H1 (cell line): ENCODE data around the gene BAZ2A. TPM values are rescaled to one million over a fixed set of nuclear protein-coding genes. Genes with fewer than 3 reads are reported as not detected.
A peak's percentile ranks its signal among the peaks of the same experiment; 100 is the strongest.

ENCODE experiments used
- BACH1 ChIP-seq: IDR thresholded peaks from 2 replicates; pipeline ENCODE4 v1.6.1; 2012; ENCODE audit warnings: low read length, improper control_type of control experiment
- BCL11A ChIP-seq, 2 experiments: IDR thresholded peaks; one replicate each; pipeline ENCODE4 v1.6.1; 2011; ENCODE audit warnings: low read depth in 2 of 2, low read length in 2 of 2, mild to moderate bottlenecking in 2 of 2
- BRCA1 ChIP-seq: IDR thresholded peaks from 2 replicates; pipeline ENCODE4 v1.6.1; 2012; ENCODE audit warnings: low read depth, low read length, improper control_type of control experiment
- CBX8 ChIP-seq: fragments of 300-800, 300-1000 bp; sonication (generic); IDR thresholded peaks from 2 replicates; pipeline ENCODE4 v1.7.1; 2016; ENCODE audit warnings: low read depth, low read length, borderline replicate concordance
- CEBPB ChIP-seq: IDR thresholded peaks from 2 replicates; pipeline ENCODE4 v1.6.1; 2012; ENCODE audit warnings: low read depth, low read length
- CTBP2 ChIP-seq: IDR thresholded peaks from 2 replicates; pipeline ENCODE4 v1.7.0; 2011; ENCODE audit warnings: borderline replicate concordance, mild to moderate bottlenecking, moderate library complexity, mixed read lengths, low read length; ENCODE audit not compliant: insufficient read depth, insufficient read length
- EGR1 ChIP-seq: IDR thresholded peaks from 2 replicates; pipeline ENCODE4 v1.6.1; 2011; ENCODE audit warnings: low read depth, low read length, borderline replicate concordance
- EP300 ChIP-seq, 2 experiments: IDR thresholded peaks; 1 replicate in 1 of 2; 2 replicates in 1 of 2; pipeline ENCODE4 v1.6.1; 2011 to 2012; ENCODE audit warnings: low read depth in 2 of 2, low read length in 2 of 2, mild to moderate bottlenecking in 2 of 2, borderline replicate concordance in 1 of 2, inconsistent platforms in 1 of 2, moderate library complexity in 1 of 2
- EZH2 ChIP-seq: fragments of 200-600 bp; sonication (generic); IDR thresholded peaks from 2 replicates; pipeline ENCODE4 v1.7.1; 2012; ENCODE audit warnings: low read depth, mild to moderate bottlenecking, moderate library complexity, low read length, inconsistent platforms; ENCODE audit not compliant: severe bottlenecking
- GABPA ChIP-seq: IDR thresholded peaks from 2 replicates; pipeline ENCODE4 v1.6.1; 2011; ENCODE audit warnings: mild to moderate bottlenecking, low read length, moderate library complexity, borderline replicate concordance; ENCODE audit not compliant: insufficient read depth
- GTF2F1 ChIP-seq: IDR thresholded peaks from 2 replicates; pipeline ENCODE4 v1.6.1; 2012; ENCODE audit warnings: low read depth, low read length, improper control_type of control experiment, borderline replicate concordance
- HDAC2 ChIP-seq, 2 experiments: fragments of 300-600 bp in 1 of 2; sonication (generic) in 1 of 2; IDR thresholded peaks; 2 replicates each; pipeline ENCODE4 v1.6.1; 2011 to 2012; ENCODE audit warnings: low read depth in 2 of 2, low read length in 2 of 2, mild to moderate bottlenecking in 2 of 2, moderate library complexity in 2 of 2, borderline replicate concordance in 1 of 2, inconsistent platforms in 1 of 2
- KDM5A ChIP-seq: fragments of 200-600 bp; IDR thresholded peaks from 2 replicates; pipeline ENCODE4 v1.7.1; 2012; ENCODE audit warnings: mild to moderate bottlenecking, low read length, inconsistent platforms, mixed read lengths
- MAFK ChIP-seq: IDR thresholded peaks from 2 replicates; pipeline ENCODE4 v1.6.1; 2012; ENCODE audit warnings: low read depth, mild to moderate bottlenecking, improper control_type of control experiment, low read length
- NANOG ChIP-seq: IDR thresholded peaks from 2 replicates; pipeline ENCODE4 v1.6.1; 2011; ENCODE audit warnings: low read length, low read depth, mild to moderate bottlenecking, inconsistent platforms; ENCODE audit not compliant: insufficient read depth, poor library complexity, severe bottlenecking
- PHF8 ChIP-seq: fragments of 200-600 bp; sonication (generic); conservative IDR thresholded peaks from 2 replicates; pipeline ENCODE4 v1.7.1; 2012; ENCODE audit warnings: low read depth, mild to moderate bottlenecking, inconsistent platforms, low read length, moderate library complexity
- POLR2AphosphoS5 ChIP-seq: IDR thresholded peaks from 2 replicates; pipeline ENCODE4 v1.6.1; 2011; ENCODE audit warnings: low read depth, low read length
- POU5F1 ChIP-seq: IDR thresholded peaks from 2 replicates; pipeline ENCODE4 v1.6.1; 2011; ENCODE audit warnings: low read depth, mild to moderate bottlenecking, low read length, moderate library complexity
- RFX5 ChIP-seq: IDR thresholded peaks from 2 replicates; pipeline ENCODE4 v1.6.1; 2011; ENCODE audit warnings: low read depth, low read length, improper control_type of control experiment, borderline replicate concordance
- RNF2 ChIP-seq: fragments of 200-900, 300-1000 bp; sonication (generic); IDR thresholded peaks from 2 replicates; pipeline ENCODE4 v1.7.1; 2016; ENCODE audit warnings: borderline replicate concordance, low read depth, mild to moderate bottlenecking, antibody characterized with exemption, low read length; ENCODE audit not compliant: poor library complexity, severe bottlenecking; ENCODE audit errors: missing control alignments
- SAP30 ChIP-seq: fragments of 300-600 bp; sonication (generic); IDR thresholded peaks from 2 replicates; pipeline ENCODE4 v1.7.1; 2012; ENCODE audit warnings: low read length, moderate library complexity, mild to moderate bottlenecking, inconsistent platforms; ENCODE audit not compliant: insufficient read depth, insufficient replicate concordance
- SIRT6 ChIP-seq: IDR thresholded peaks from one replicate; pipeline ENCODE4 v1.7.1; 2012; ENCODE audit warnings: low read length, inconsistent platforms
- SP1 ChIP-seq: IDR thresholded peaks from 2 replicates; pipeline ENCODE4 v1.6.1; 2011; ENCODE audit warnings: low read depth, low read length
- TEAD4 ChIP-seq: IDR thresholded peaks from 2 replicates; pipeline ENCODE4 v1.6.1; 2012; ENCODE audit warnings: low read depth, low read length, inconsistent platforms, mixed read lengths
- polyA plus RNA-seq, 7 experiments: library from polyadenylated mRNA; depleted of rRNA in 3 of 7; stranded (reverse) in 5 of 7; unstranded in 2 of 7; fragments of >200 nt in 5 of 7; fragments of 200-250 nt in 2 of 7; gene quantifications; 1 replicate in 5 of 7; 2 replicates in 1 of 7; 4 replicates in 1 of 7; pipeline versions ENCODE4 v1.2.1 to v1.2.3, GENCODE V29; 2011 to 2013; ENCODE audit warnings: missing spikeins in 2 of 7, mixed read lengths in 2 of 7
- total RNA-seq: library from RNA; stranded (reverse); fragmentation: NEBNext Ultra II Directional; extraction: Animal tissue kit (Norgen Biotek cat#: 25700); gene quantifications from 2 replicates; pipeline ENCODE4 v1.2.1, GENCODE V29; 2021

Gene BAZ2A
- total and polyA plus RNA-seq, 2 of the 8 experiments (the other 6 are each of a cell fraction or from before 2014, with no cell fraction given): 52.0 to 110 TPM

DNA sequence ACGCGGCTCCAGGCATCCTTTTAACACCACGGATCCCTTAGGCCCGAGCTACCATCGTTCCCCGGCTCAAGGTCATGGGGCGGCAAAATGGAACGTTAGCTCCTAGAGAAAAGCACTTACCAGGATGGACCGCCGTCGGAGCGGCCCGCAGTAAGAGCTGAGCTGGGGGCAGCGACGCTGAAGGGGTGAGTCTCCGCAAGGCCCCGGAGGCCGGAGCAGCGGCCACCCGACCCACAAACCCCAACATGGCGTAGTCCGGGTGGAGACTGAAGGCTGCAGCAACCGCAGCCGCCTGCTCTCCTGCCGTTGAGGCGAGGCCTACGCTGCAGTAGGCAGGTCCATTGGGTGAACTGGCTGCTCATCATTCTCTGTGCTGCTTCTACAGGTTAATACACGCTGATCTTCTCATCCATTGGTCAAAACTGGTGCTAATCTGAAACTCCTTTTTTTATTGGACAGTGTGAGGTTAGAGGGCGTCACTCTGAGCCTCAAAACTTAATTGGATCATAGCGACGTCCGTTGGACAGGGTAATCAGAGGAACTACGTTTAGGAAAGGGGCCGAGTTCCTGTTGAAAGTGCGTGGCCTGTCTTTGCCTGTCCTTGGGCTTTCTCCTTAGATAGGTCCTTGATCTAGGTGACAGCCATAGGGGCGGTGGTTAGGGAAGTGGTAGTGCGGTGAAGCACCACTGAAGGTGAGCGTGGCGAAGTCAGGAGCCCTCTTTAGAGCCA is 15.8 kb upstream of the BAZ2A start, which contains the start of gene ATP5F1B (continued):
- TF ChIP-seq EZH2 (no peak), RFX5 (no peak), TEAD4 (0 out of 2 replicates have a peak, but pooled peaks have one; percentile 13), SP1 (peak; percentile 100), CBX8 (no peak), NANOG (peak; percentile 5), GTF2F1 (peak; percentile 88), RNF2 (no peak), HDAC2 (IDR thresholded peaks at IDR 0.05; ENCODE audit: borderline replicate concordance in 1 of 2, low read depth in 2 of 2, low read length in 2 of 2) (peak in 1 of 2 experiments; percentile 24; a peak in 1 of 4 replicates), BCL11A (IDR thresholded peaks at IDR 0.05; ENCODE audit: low read depth in 2 of 2, low read length in 2 of 2) (no peak), KDM5A (0 out of 2 replicates have a peak, but pooled peaks have one; percentile 17), CTBP2 (no peak), MAFK (no peak), SAP30 (no peak), PHF8 (peak; percentile 91), EP300 (IDR thresholded peaks at IDR 0.05; ENCODE audit: borderline replicate concordance in 1 of 2, low read depth in 2 of 2, low read length in 2 of 2) (no peak), CEBPB (no peak), POU5F1 (no peak), EGR1 (no peak), POLR2AphosphoS5 (peak; percentile 97), SIRT6 (no peak), GABPA (no peak; the same call in 1 of the 2 replicates), BRCA1 (no peak), BACH1 (no peak)
